Hepatocyte (in vitro differentiated cells): ENCODE data around the gene COL19A1.

Source experiments
- CTCF ChIP-seq: fragments of 200-600 bp; sonication (generic); IDR thresholded peaks from 2 replicates; pipeline ENCODE4 v1.5.1; 2016; ENCODE audit warnings: antibody characterized with exemption, mild to moderate bottlenecking; ENCODE audit not compliant: poor library complexity
- EZH2phosphoT487 ChIP-seq: fragments of 200-600 bp; sonication (generic); IDR thresholded peaks from one replicate; pipeline ENCODE4 v1.6.1; 2018; ENCODE audit warnings: antibody characterized with exemption, mild to moderate bottlenecking, low read depth, moderate library complexity; ENCODE audit not compliant: unreplicated experiment, severe bottlenecking

GRCh38 chr6:69973138-69973537 lies 106.8 kb downstream of the COL19A1 start:
- no peak for TF ChIP-seq CTCF
- TF ChIP-seq EZH2phosphoT487 = no peak
